Osteoblast (primary cell): ENCODE measurements around the gene TENM4. TPM values are rescaled to one million over a fixed set of nuclear protein-coding genes. Genes with fewer than 3 reads are reported as not detected.

Source experiments
- DNase-seq: peaks from one replicate; pipeline ENCODE4 v3.0.0; 2011; ENCODE audit warnings: low spot score, mixed read lengths; ENCODE audit not compliant: insufficient read length; ENCODE audit errors: missing footprints
- H2AFZ ChIP-seq: 2 replicates; pipeline ENCODE4 v1.6.0; 2011; ENCODE audit warnings: mild to moderate bottlenecking, low read length
- H3K27ac ChIP-seq: 2 replicates; pipeline ENCODE4 v1.5.1; 2011; ENCODE audit warnings: mild to moderate bottlenecking, low read depth, low read length, moderate library complexity
- H3K27me3 ChIP-seq: 2 replicates; pipeline ENCODE4 v1.6.0; 2012; ENCODE audit warnings: mild to moderate bottlenecking, control low read depth, inconsistent platforms, low read length, moderate library complexity; ENCODE audit not compliant: insufficient read depth
- H3K36me3 ChIP-seq: 2 replicates; pipeline ENCODE4 v1.5.1; 2011; ENCODE audit warnings: mild to moderate bottlenecking, low read length, control low read depth, moderate library complexity; ENCODE audit not compliant: insufficient read depth
- H3K4me1 ChIP-seq: 2 replicates; pipeline ENCODE4 v1.5.1; 2011; ENCODE audit warnings: mild to moderate bottlenecking, low read length, control low read depth, moderate library complexity; ENCODE audit not compliant: insufficient read depth
- H3K4me2 ChIP-seq: 2 replicates; pipeline ENCODE4 v1.6.0; 2011; ENCODE audit warnings: mild to moderate bottlenecking, low read length; ENCODE audit not compliant: insufficient read depth
- H3K4me3 ChIP-seq: fragments of 200-600 bp; sonication (generic); 3 replicates; pipeline ENCODE4 v1.5.1; 2012; ENCODE audit warnings: mild to moderate bottlenecking, low read length, inconsistent platforms; ENCODE audit not compliant: insufficient read depth
- H3K79me2 ChIP-seq: 2 replicates; pipeline ENCODE4 v1.6.0; 2012; ENCODE audit warnings: mild to moderate bottlenecking, low read length, control low read depth, inconsistent platforms; ENCODE audit not compliant: insufficient read depth
- H3K9me3 ChIP-seq: 2 replicates; pipeline ENCODE4 v1.5.1; 2011; ENCODE audit warnings: low read depth, low read length, control low read depth
- H4K20me1 ChIP-seq: 2 replicates; pipeline ENCODE4 v1.6.0; 2012; ENCODE audit warnings: mild to moderate bottlenecking, low read length, control low read depth; ENCODE audit not compliant: insufficient read depth
- CTCF ChIP-seq: IDR thresholded peaks from 2 replicates; pipeline ENCODE4 v1.5.1; 2011; ENCODE audit warnings: mild to moderate bottlenecking, low read depth, low read length, moderate library complexity; ENCODE audit errors: extremely low read depth
- total RNA-seq: library from RNA; depleted of rRNA; stranded (reverse); fragments of >200 nt; gene quantifications from 2 replicates; pipeline ENCODE4 v1.2.3, GENCODE V29; 2012

TENM4 gene
- total RNA-seq, 1 donor: 63.3 TPM

DNA sequence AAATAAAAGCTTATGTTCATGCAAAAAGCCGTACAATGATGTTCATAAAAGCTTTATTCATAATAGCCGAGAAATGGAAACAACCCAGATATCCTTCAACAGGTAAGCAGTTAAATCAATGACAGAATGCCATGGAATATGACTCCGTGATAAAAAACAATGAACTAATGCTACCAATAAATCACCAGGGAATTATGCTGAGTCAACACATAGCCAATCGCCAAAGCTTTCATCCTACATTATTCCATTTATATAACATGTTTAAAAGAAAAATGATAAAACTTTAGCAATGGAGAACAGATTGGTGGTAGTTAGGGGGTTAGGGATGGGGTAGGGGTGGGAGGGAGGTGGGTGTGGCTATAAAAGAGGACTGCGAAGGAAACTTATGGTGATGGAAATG is 356.4 kb downstream of the TENM4 start:
- Histone ChIP-seq H3K4me2 (no peak overlapping the region), H2AFZ (no peak overlapping the region), H3K27ac (no peak overlapping the region), H3K4me1 (peaks cover 20% of the 10 kb centered on the region), H3K4me3 (no peak overlapping the region), H4K20me1 (no peaks in the 10 kb centered on the region), H3K79me2 (no peaks in the 10 kb centered on the region), H3K36me3 (no peaks in the 10 kb centered on the region), H3K27me3 (no peaks in the 10 kb centered on the region), H3K9me3 (no peaks in the 10 kb centered on the region)
- no peak for DNase-seq
- no peak for TF ChIP-seq CTCF

- no peak overlapping the region for H2AFZ ChIP-seq
- no peak overlapping the region for H3K4me2 ChIP-seq
- TF ChIP-seq CTCF: no peak
- no peaks in the 10 kb centered on the region for H3K27me3 ChIP-seq
- H4K20me1 ChIP-seq: no peaks in the 10 kb centered on the region
- no peak overlapping the region for H3K4me3 ChIP-seq
- no peaks in the 10 kb centered on the region for H3K9me3 ChIP-seq
- H3K79me2 ChIP-seq: no peaks in the 10 kb centered on the region
- no peaks in the 10 kb centered on the region for H3K36me3 ChIP-seq
- no peak for DNase-seq
- H3K4me1 ChIP-seq: peaks cover 20% of the 10 kb centered on the region
- H3K27ac ChIP-seq: no peak overlapping the region
Observed at GRCh38 chr11:79083352-79083751, 357.5 kb downstream of the TENM4 start.

- H3K4me2 ChIP-seq: no peak overlapping the region
- peaks cover 16% of the 10 kb centered on the region for H3K4me1 ChIP-seq
- H2AFZ ChIP-seq: no peak overlapping the region
- no peak for DNase-seq
- no peaks in the 10 kb centered on the region for H3K9me3 ChIP-seq
- H3K4me3 ChIP-seq: no peak overlapping the region
- TF ChIP-seq CTCF: no peak
- no peaks in the 10 kb centered on the region for H3K27me3 ChIP-seq
- H3K36me3 ChIP-seq: no peaks in the 10 kb centered on the region
- H3K79me2 ChIP-seq: no peaks in the 10 kb centered on the region
- H3K27ac ChIP-seq: no peak overlapping the region
- no peaks in the 10 kb centered on the region for H4K20me1 ChIP-seq
Observed at GRCh38 chr11:79082907-79083306, 357.9 kb downstream of the TENM4 start.

DNA sequence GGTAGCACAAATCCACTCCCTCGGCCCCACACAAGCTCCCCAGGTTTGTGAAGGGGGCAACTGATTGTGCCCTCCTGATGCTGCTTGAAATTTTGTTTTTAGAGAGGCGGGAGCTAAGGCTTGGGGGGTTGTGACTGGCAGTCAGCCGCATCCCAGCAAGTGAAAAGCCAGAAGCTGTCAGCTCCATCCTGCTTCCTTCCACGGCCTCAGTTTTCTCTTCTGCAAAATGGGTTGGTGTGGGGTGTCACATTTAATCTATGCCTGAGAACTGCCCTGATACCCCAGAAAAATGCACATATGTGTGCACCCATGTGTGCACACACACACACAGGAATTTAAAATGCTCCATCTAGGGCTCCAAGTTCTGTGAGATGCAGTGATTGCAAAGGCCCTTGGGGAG is 358.6 kb downstream of the TENM4 start:
- no peak for TF ChIP-seq CTCF
- H3K4me1 ChIP-seq: peaks cover 10% of the 10 kb centered on the region
- no peak overlapping the region for H3K4me3 ChIP-seq
- no peaks in the 10 kb centered on the region for H3K79me2 ChIP-seq
- no peak for DNase-seq
- no peaks in the 10 kb centered on the region for H4K20me1 ChIP-seq
- H3K4me2 ChIP-seq: no peak overlapping the region
- H3K27ac ChIP-seq: no peak overlapping the region
- H3K9me3 ChIP-seq: no peaks in the 10 kb centered on the region
- H3K36me3 ChIP-seq: no peaks in the 10 kb centered on the region
- no peak overlapping the region for H2AFZ ChIP-seq
- no peaks in the 10 kb centered on the region for H3K27me3 ChIP-seq
